ENCODE results near the gene SUPT20H. TPM values are rescaled to one million over a fixed set of nuclear protein-coding genes. Genes with fewer than 3 reads are reported as not detected.

The SUPT20H gene
- total and polyA plus RNA-seq, 2 of the 13 experiments (the other 11 are each of a cell fraction or from before 2014, with no cell fraction given): 35.0 to 63.6 TPM

DNA sequence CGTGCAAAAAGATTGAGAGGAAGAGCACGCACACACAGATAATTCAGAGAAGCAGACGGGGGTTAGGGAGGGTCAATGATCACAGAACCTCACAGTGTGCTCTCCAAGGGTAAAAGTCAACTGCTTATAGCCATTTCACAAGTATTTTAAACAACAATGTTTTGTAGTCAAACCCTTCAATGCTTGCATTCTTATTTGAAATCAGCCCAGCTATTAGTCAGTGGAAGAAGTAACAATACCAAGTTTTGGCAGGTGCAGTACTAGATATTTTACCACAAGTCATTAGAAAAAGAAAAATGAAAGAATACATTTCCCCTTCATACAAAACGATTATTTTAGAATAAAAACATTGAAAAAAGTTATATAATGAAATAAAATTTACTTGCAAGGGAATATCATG is 43.4 kb upstream of the SUPT20H start:
- in situ Hi-C loops (cut with HindIII; ENCODE audit: extremely low pct_ligation_motif_present, low pct_unique_long_range_greater_than_20kb) (loop anchor here (10.0 kb wide), 1 partner anchor 502 kb away; no protein-coding TSS in a partner anchor), intact Hi-C loops (cut with micrococcal nuclease; ENCODE audit: unreplicated experiment) (no loop called here)
- Histone ChIP-seq H4K20me1 (ENCODE audit: insufficient read depth, low read length) (no peaks in the 10 kb centered on the region), H3K4me3 (replicated peaks in 1 of 3; ENCODE audit: insufficient read depth in 1 of 3, low read depth in 2 of 3, low read length in 3 of 3) (no peak overlapping the region), H2AFZ (ENCODE audit: low read length) (no peak overlapping the region), H3K36me3 (replicated peaks in 1 of 2; ENCODE audit: control insufficient read depth in 1 of 2, insufficient read depth in 2 of 2, low read length in 2 of 2) (no peaks in the 10 kb centered on the region), H3K27me3 (ENCODE audit: control insufficient read depth in 1 of 2, insufficient read depth in 2 of 2, low read length in 2 of 2) (peaks cover 5 to 6% of the 10 kb centered on the region in 2 experiments; a peak in 4 of 5 replicates), H3K79me2 (ENCODE audit: insufficient read depth, low read length) (no peaks in the 10 kb centered on the region), H3K27ac (ENCODE audit: extremely low read length, insufficient read depth, low read length) (no peak overlapping the region), H3K9me3 (ENCODE audit: low read length) (no peaks in the 10 kb centered on the region), H3K4me1 (ENCODE audit: insufficient read depth, low read length) (no peaks in the 10 kb centered on the region), H3K9ac (ENCODE audit: insufficient read depth, low read depth, low read length) (no peak overlapping the region), H3K4me2 (ENCODE audit: low read depth, low read length) (no peak overlapping the region)
- WGBS (ENCODE audit: low lambda C conversion rate): 1% methylated on average over 4 of the region's 4 CpGs
- FAIRE-seq: no peak
- POLR2A ChIA-PET: no interaction called here
- TF ChIP-seq SUZ12 (IDR thresholded peaks at IDR 0.05; ENCODE audit: low read depth, low read length): no peak
- TF ChIP-seq PITX1 (CRISPR knock-in tag; IDR thresholded peaks at IDR 0.05): no peak
- TF ChIP-seq, protein P1, sequence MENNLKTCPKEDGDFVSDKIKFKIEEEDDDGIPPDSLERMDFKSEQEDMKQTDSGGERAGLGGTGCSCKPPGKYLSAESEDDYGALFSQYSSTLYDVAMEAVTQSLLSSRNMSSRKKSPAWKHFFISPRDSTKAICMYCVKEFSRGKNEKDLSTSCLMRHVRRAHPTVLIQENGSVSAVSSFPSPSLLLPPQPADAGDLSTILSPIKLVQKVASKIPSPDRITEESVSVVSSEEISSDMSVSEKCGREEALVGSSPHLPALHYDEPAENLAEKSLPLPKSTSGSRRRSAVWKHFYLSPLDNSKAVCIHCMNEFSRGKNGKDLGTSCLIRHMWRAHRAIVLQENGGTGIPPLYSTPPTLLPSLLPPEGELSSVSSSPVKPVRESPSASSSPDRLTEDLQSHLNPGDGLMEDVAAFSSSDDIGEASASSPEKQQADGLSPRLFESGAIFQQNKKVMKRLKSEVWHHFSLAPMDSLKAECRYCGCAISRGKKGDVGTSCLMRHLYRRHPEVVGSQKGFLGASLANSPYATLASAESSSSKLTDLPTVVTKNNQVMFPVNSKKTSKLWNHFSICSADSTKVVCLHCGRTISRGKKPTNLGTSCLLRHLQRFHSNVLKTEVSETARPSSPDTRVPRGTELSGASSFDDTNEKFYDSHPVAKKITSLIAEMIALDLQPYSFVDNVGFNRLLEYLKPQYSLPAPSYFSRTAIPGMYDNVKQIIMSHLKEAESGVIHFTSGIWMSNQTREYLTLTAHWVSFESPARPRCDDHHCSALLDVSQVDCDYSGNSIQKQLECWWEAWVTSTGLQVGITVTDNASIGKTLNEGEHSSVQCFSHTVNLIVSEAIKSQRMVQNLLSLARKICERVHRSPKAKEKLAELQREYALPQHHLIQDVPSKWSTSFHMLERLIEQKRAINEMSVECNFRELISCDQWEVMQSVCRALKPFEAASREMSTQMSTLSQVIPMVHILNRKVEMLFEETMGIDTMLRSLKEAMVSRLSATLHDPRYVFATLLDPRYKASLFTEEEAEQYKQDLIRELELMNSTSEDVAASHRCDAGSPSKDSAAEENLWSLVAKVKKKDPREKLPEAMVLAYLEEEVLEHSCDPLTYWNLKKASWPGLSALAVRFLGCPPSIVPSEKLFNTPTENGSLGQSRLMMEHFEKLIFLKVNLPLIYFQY (CRISPR knock-in tag; IDR thresholded peaks at IDR 0.05; ENCODE audit: borderline replicate concordance): no peak
- no peak for TF ChIP-seq HHEX (CRISPR knock-in tag; IDR thresholded peaks at IDR 0.05)
- no peak for TF ChIP-seq GLI4 (CRISPR knock-in tag; IDR thresholded peaks at IDR 0.05; ENCODE audit: borderline replicate concordance)
- TF ChIP-seq ZNF75D (CRISPR knock-in tag; IDR thresholded peaks at IDR 0.05; ENCODE audit: borderline replicate concordance): no peak
- TF ChIP-seq ELF3 (CRISPR knock-in tag; IDR thresholded peaks at IDR 0.05): no peak
- TF ChIP-seq SYNCRIP (IDR thresholded peaks at IDR 0.05; ENCODE audit: insufficient read depth, low read depth, low read length): no peak
- TF ChIP-seq RFX5 (IDR thresholded peaks at IDR 0.05; ENCODE audit: low read depth, low read length): no peak
- TF ChIP-seq, protein P2, sequence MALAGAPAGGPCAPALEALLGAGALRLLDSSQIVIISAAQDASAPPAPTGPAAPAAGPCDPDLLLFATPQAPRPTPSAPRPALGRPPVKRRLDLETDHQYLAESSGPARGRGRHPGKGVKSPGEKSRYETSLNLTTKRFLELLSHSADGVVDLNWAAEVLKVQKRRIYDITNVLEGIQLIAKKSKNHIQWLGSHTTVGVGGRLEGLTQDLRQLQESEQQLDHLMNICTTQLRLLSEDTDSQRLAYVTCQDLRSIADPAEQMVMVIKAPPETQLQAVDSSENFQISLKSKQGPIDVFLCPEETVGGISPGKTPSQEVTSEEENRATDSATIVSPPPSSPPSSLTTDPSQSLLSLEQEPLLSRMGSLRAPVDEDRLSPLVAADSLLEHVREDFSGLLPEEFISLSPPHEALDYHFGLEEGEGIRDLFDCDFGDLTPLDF (CRISPR knock-in tag; IDR thresholded peaks at IDR 0.05): no peak
- no peak for TF ChIP-seq KAT8 (CRISPR knock-in tag; IDR thresholded peaks at IDR 0.05)
- TF ChIP-seq GABPA (IDR thresholded peaks at IDR 0.05; ENCODE audit: low read depth, low read length): no peak
- no peak for TF ChIP-seq GABPA (CRISPR knock-in tag; IDR thresholded peaks at IDR 0.05; ENCODE audit: low read depth)
- no peak for TF ChIP-seq PRPF4 (IDR thresholded peaks at IDR 0.05; ENCODE audit: low read depth, low read length, poor library complexity, severe bottlenecking)
- no peak for TF ChIP-seq FOXA3 (CRISPR knock-in tag; IDR thresholded peaks at IDR 0.05)
- TF ChIP-seq, protein P3, sequence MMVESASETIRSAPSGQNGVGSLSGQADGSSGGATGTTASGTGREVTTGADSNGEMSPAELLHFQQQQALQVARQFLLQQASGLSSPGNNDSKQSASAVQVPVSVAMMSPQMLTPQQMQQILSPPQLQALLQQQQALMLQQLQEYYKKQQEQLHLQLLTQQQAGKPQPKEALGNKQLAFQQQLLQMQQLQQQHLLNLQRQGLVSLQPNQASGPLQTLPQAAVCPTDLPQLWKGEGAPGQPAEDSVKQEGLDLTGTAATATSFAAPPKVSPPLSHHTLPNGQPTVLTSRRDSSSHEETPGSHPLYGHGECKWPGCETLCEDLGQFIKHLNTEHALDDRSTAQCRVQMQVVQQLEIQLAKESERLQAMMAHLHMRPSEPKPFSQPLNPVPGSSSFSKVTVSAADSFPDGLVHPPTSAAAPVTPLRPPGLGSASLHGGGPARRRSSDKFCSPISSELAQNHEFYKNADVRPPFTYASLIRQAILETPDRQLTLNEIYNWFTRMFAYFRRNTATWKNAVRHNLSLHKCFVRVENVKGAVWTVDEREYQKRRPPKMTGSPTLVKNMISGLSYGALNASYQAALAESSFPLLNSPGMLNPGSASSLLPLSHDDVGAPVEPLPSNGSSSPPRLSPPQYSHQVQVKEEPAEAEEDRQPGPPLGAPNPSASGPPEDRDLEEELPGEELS (CRISPR knock-in tag; IDR thresholded peaks at IDR 0.05): no peak
- no peak for TF ChIP-seq NCOA5 (CRISPR knock-in tag; IDR thresholded peaks at IDR 0.05)
- no peak for TF ChIP-seq ZNF337 (CRISPR knock-in tag; IDR thresholded peaks at IDR 0.05; ENCODE audit: borderline replicate concordance, low read depth)
- ATAC-seq: no peak
- no peak for DNase-seq (ENCODE audit: low spot score)
- BruUV-seq (replicated peaks): no TSS peak
- CTCF ChIA-PET (ENCODE audit: low intra/inter-chr PET ratio, low total read pairs): no interaction called here
